Liver (tissue), 9 donors: ENCODE measurements around the gene SLC30A9. TPM values are rescaled to one million over a fixed set of nuclear protein-coding genes. Genes with fewer than 3 reads are reported as not detected.

Source experiments
- DNase-seq: peaks from one replicate; pipeline ENCODE4 v3.0.0-alpha.2; 2017; ENCODE audit warnings: low spot score
- H3K27ac ChIP-seq, 2 donors: one replicate each; pipeline ENCODE4 v1.7.0; 2013; ENCODE audit warnings: inconsistent platforms in 2 of 2, low read length in 2 of 2, control low read depth in 1 of 2, low read depth in 1 of 2, mild to moderate bottlenecking in 1 of 2
- H3K27me3 ChIP-seq, 4 donors: one replicate each; pipeline versions ENCODE4 v1.6.1 to v1.7.0; 2013; ENCODE audit warnings: low read length in 3 of 4, inconsistent platforms in 1 of 4, mild to moderate bottlenecking in 1 of 4, moderate library complexity in 1 of 4; ENCODE audit not compliant: control insufficient read depth in 4 of 4, insufficient read depth in 4 of 4
- H3K36me3 ChIP-seq, 4 donors: one replicate each; pipeline versions ENCODE4 v1.6.1 to v1.7.0; 2013; ENCODE audit warnings: low read length in 3 of 4, mild to moderate bottlenecking in 3 of 4, low read depth in 1 of 4, moderate library complexity in 1 of 4; ENCODE audit not compliant: control insufficient read depth in 4 of 4, insufficient read depth in 3 of 4
- H3K4me1 ChIP-seq, 4 donors: one replicate each; pipeline versions ENCODE4 v1.6.1 to v1.7.0; 2013; ENCODE audit warnings: low read length in 3 of 4, mild to moderate bottlenecking in 3 of 4, moderate library complexity in 1 of 4; ENCODE audit not compliant: control insufficient read depth in 4 of 4, insufficient read depth in 4 of 4
- H3K4me3 ChIP-seq, 3 donors: one replicate each; pipeline versions ENCODE4 v1.6.1 to v1.7.0; 2013; ENCODE audit warnings: low read length in 3 of 3, control low read depth in 1 of 3, low read depth in 1 of 3, mild to moderate bottlenecking in 1 of 3
- H3K9ac ChIP-seq, 2 donors: one replicate each; pipeline ENCODE4 v1.7.0; 2013; ENCODE audit warnings: low read length in 2 of 2, mild to moderate bottlenecking in 2 of 2, moderate library complexity in 2 of 2, control low read depth in 1 of 2, low read depth in 1 of 2
- H3K9me3 ChIP-seq, 4 donors: one replicate each; pipeline versions ENCODE4 v1.6.1 to v1.7.0; 2013; ENCODE audit warnings: low read length in 3 of 4; ENCODE audit not compliant: control insufficient read depth in 4 of 4
- EGR1 ChIP-seq, 2 donors: IDR thresholded peaks; 2 replicates each; pipeline ENCODE4 v1.6.1; 2016 to 2018; ENCODE audit warnings: antibody characterized with exemption in 2 of 2, low read depth in 2 of 2
- FOXA1 ChIP-seq: IDR thresholded peaks from 2 replicates; pipeline ENCODE4 v1.6.1; 2016; ENCODE audit warnings: antibody characterized with exemption
- FOXA2 ChIP-seq: IDR thresholded peaks from 2 replicates; pipeline ENCODE4 v1.6.1; 2016; ENCODE audit warnings: antibody characterized with exemption
- GABPA ChIP-seq, 2 donors: IDR thresholded peaks in 1 of 2; conservative IDR thresholded peaks in 1 of 2; 2 replicates each; pipeline ENCODE4 v1.6.1; 2016; ENCODE audit warnings: antibody characterized with exemption in 2 of 2, mild to moderate bottlenecking in 1 of 2, moderate library complexity in 1 of 2
- HNF4A ChIP-seq, 2 donors: conservative IDR thresholded peaks; 2 replicates each; pipeline ENCODE4 v1.6.1; 2016; ENCODE audit warnings: antibody characterized with exemption in 2 of 2, mild to moderate bottlenecking in 2 of 2
- HNF4G ChIP-seq: IDR thresholded peaks from 2 replicates; pipeline ENCODE4 v1.6.1; 2016; ENCODE audit warnings: antibody characterized with exemption
- JUND ChIP-seq, 2 donors: IDR thresholded peaks; 2 replicates each; pipeline ENCODE4 v1.6.1; 2016; ENCODE audit warnings: antibody characterized with exemption in 2 of 2
- NR2F2 ChIP-seq: IDR thresholded peaks from 2 replicates; pipeline ENCODE4 v1.6.1; 2016; ENCODE audit warnings: antibody characterized with exemption
- RAD21 ChIP-seq, 2 donors: IDR thresholded peaks; 2 replicates each; pipeline ENCODE4 v1.6.1; 2016; ENCODE audit warnings: antibody characterized with exemption in 2 of 2, mild to moderate bottlenecking in 2 of 2
- RXRA ChIP-seq, 2 donors: IDR thresholded peaks; 2 replicates each; pipeline ENCODE4 v1.6.1; 2017 to 2018; ENCODE audit warnings: antibody characterized with exemption in 2 of 2, mild to moderate bottlenecking in 1 of 2
- SP1 ChIP-seq: IDR thresholded peaks from 2 replicates; pipeline ENCODE4 v1.6.1; 2018; ENCODE audit warnings: antibody characterized with exemption, mild to moderate bottlenecking
- TAF1 ChIP-seq: conservative IDR thresholded peaks from 2 replicates; pipeline ENCODE4 v1.6.1; 2016; ENCODE audit warnings: antibody characterized with exemption, mild to moderate bottlenecking
- YY1 ChIP-seq: IDR thresholded peaks from 2 replicates; pipeline ENCODE4 v1.6.1; 2016; ENCODE audit warnings: antibody characterized with exemption, mild to moderate bottlenecking
- WGBS: extraction: QIAGEN DNeasy Blood & Tissue Kit; methylation state at CpG from one replicate; pipeline ENCODE4 v1.1.7; 2013; 5-methylcytosine and 5-hydroxymethylcytosine counted together
- polyA plus RNA-seq, 2 donors: library from polyadenylated mRNA; stranded (reverse) in 1 of 2; unstranded in 1 of 2; fragments of 200-250 nt in 1 of 2; fragments of >200 nt in 1 of 2; fragmentation: Nextera tagmentation in 1 of 2; extraction: Ambion mirVana in 1 of 2; gene quantifications; one replicate each; pipeline versions ENCODE4 v1.2.1 to v1.2.3, GENCODE V29; 2013 to 2015
- total RNA-seq, 2 donors: library from RNA; depleted of rRNA; stranded (reverse); fragments of >200 nt; gene quantifications; one replicate each; pipeline ENCODE4 v1.2.3, GENCODE V29; 2014
- TF ChIP-seq, protein P1 (sequence below): IDR thresholded peaks from 2 replicates; pipeline ENCODE4 v1.6.1; 2016; ENCODE audit warnings: antibody characterized with exemption
- TF ChIP-seq, protein P2 (sequence below): IDR thresholded peaks from 2 replicates; pipeline ENCODE4 v1.6.1; 2016; ENCODE audit warnings: antibody characterized with exemption, mild to moderate bottlenecking
- TF ChIP-seq, protein P3 (sequence below): IDR thresholded peaks from 2 replicates; pipeline ENCODE4 v1.6.1; 2016; ENCODE audit warnings: antibody characterized with exemption
- TF ChIP-seq, protein P4 (sequence below): fragments of 150-350 bp; IDR thresholded peaks from 2 replicates; pipeline ENCODE4 v1.5.1; 2017; ENCODE audit warnings: improper control_type of control experiment, low read depth, low read length; ENCODE audit not compliant: missing input control
- TF ChIP-seq, protein P5 (sequence below): IDR thresholded peaks from 2 replicates; pipeline ENCODE4 v1.6.1; 2016; ENCODE audit warnings: antibody characterized with exemption
- donor health status: healthy.
- donor health status: healthy.
- donor health status: healthy.
- donor health status: healthy.
- donor health status: healthy.

SLC30A9 gene
- total and polyA plus RNA-seq, 4 donors: 13.5 to 31.0 (median 22.2) TPM

DNA sequence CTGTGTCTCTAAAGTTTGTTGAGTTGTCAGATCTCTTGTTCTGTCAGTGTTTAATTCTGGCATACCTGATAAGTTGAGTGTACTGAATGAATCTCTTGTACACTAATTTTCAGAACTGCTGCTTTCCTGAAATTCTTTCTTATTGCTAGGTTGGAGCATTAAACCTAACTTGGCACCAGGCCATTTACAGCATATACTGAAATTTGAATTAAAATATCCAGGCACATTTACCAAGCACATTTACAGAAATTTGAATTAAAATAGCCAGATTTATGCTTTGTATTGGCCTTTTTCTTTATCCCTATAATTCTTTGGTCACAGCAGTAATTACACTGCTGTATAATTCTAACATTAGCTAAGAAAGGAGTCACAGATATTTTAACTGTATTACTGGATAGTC is 46.2 kb upstream of the SLC30A9 start:
- H3K27ac ChIP-seq: no peak overlapping the region
- no peaks in the 10 kb centered on the region for H3K27me3 ChIP-seq
- H3K36me3 ChIP-seq: peaks cover 1 to 28% (median 8%) of the 10 kb centered on the region in 4 donors
- no peak overlapping the region for H3K9ac ChIP-seq
- no peak overlapping the region for H3K4me3 ChIP-seq
- no peaks in the 10 kb centered on the region for H3K9me3 ChIP-seq
- TF ChIP-seq HNF4G: no peak
- no peak for TF ChIP-seq FOXA2
- TF ChIP-seq, protein P1, sequence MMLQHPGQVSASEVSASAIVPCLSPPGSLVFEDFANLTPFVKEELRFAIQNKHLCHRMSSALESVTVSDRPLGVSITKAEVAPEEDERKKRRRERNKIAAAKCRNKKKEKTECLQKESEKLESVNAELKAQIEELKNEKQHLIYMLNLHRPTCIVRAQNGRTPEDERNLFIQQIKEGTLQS: no peak
- TF ChIP-seq RAD21 (IDR thresholded peaks at IDR 0.05): no peak
- no peak for DNase-seq
- peaks cover 0 to 7% (median 6%) of the 10 kb centered on the region in 4 donors for H3K4me1 ChIP-seq

DNA sequence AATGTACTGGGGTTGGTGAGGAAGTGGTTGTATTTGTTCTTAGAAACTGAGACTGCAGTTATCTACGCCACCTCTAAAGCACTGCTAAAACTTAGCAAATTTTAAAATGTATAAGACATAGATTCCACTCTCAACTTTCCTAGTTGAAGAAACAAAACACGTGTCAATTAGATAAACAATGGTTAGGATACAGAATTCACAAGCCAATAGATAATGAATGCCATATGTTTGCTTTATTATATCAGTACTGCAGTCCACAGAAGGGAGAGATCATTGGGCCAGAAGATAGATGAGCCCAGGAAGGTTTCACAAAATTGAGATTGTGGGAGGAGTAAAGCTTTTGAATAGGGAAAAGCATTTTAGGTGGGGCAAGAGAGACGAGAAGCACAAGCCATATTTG is 40.8 kb upstream of the SLC30A9 start:
- TF ChIP-seq, protein P2, sequence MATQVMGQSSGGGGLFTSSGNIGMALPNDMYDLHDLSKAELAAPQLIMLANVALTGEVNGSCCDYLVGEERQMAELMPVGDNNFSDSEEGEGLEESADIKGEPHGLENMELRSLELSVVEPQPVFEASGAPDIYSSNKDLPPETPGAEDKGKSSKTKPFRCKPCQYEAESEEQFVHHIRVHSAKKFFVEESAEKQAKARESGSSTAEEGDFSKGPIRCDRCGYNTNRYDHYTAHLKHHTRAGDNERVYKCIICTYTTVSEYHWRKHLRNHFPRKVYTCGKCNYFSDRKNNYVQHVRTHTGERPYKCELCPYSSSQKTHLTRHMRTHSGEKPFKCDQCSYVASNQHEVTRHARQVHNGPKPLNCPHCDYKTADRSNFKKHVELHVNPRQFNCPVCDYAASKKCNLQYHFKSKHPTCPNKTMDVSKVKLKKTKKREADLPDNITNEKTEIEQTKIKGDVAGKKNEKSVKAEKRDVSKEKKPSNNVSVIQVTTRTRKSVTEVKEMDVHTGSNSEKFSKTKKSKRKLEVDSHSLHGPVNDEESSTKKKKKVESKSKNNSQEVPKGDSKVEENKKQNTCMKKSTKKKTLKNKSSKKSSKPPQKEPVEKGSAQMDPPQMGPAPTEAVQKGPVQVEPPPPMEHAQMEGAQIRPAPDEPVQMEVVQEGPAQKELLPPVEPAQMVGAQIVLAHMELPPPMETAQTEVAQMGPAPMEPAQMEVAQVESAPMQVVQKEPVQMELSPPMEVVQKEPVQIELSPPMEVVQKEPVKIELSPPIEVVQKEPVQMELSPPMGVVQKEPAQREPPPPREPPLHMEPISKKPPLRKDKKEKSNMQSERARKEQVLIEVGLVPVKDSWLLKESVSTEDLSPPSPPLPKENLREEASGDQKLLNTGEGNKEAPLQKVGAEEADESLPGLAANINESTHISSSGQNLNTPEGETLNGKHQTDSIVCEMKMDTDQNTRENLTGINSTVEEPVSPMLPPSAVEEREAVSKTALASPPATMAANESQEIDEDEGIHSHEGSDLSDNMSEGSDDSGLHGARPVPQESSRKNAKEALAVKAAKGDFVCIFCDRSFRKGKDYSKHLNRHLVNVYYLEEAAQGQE: no peak
- no peak for TF ChIP-seq TAF1
- TF ChIP-seq, protein P1: no peak
- TF ChIP-seq RXRA (IDR thresholded peaks at IDR 0.05): no peak
- TF ChIP-seq HNF4G: no peak
- no peak for TF ChIP-seq GABPA (IDR thresholded peaks at IDR 0.05 in 1 of 2, conservative IDR thresholded peaks at IDR 0.05 in 1 of 2)
- TF ChIP-seq HNF4A (conservative IDR thresholded peaks at IDR 0.05): no peak
- no peak for TF ChIP-seq FOXA2
- TF ChIP-seq, protein P3, sequence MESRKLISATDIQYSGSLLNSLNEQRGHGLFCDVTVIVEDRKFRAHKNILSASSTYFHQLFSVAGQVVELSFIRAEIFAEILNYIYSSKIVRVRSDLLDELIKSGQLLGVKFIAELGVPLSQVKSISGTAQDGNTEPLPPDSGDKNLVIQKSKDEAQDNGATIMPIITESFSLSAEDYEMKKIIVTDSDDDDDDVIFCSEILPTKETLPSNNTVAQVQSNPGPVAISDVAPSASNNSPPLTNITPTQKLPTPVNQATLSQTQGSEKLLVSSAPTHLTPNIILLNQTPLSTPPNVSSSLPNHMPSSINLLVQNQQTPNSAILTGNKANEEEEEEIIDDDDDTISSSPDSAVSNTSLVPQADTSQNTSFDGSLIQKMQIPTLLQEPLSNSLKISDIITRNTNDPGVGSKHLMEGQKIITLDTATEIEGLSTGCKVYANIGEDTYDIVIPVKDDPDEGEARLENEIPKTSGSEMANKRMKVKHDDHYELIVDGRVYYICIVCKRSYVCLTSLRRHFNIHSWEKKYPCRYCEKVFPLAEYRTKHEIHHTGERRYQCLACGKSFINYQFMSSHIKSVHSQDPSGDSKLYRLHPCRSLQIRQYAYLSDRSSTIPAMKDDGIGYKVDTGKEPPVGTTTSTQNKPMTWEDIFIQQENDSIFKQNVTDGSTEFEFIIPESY: no peak
- TF ChIP-seq, protein P4, sequence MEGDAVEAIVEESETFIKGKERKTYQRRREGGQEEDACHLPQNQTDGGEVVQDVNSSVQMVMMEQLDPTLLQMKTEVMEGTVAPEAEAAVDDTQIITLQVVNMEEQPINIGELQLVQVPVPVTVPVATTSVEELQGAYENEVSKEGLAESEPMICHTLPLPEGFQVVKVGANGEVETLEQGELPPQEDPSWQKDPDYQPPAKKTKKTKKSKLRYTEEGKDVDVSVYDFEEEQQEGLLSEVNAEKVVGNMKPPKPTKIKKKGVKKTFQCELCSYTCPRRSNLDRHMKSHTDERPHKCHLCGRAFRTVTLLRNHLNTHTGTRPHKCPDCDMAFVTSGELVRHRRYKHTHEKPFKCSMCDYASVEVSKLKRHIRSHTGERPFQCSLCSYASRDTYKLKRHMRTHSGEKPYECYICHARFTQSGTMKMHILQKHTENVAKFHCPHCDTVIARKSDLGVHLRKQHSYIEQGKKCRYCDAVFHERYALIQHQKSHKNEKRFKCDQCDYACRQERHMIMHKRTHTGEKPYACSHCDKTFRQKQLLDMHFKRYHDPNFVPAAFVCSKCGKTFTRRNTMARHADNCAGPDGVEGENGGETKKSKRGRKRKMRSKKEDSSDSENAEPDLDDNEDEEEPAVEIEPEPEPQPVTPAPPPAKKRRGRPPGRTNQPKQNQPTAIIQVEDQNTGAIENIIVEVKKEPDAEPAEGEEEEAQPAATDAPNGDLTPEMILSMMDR: no peak
- no peak for TF ChIP-seq EGR1 (IDR thresholded peaks at IDR 0.05; ENCODE audit: low read depth in 2 of 2)
- no peak for TF ChIP-seq FOXA1
- TF ChIP-seq NR2F2: no peak
- TF ChIP-seq SP1: no peak
- TF ChIP-seq JUND (IDR thresholded peaks at IDR 0.05): no peak
- TF ChIP-seq, protein P5, sequence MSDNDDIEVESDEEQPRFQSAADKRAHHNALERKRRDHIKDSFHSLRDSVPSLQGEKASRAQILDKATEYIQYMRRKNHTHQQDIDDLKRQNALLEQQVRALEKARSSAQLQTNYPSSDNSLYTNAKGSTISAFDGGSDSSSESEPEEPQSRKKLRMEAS: no peak
- TF ChIP-seq RAD21 (IDR thresholded peaks at IDR 0.05): no peak
- no peak for TF ChIP-seq YY1
- Histone ChIP-seq H3K4me3 (no peak overlapping the region), H3K27me3 (no peaks in the 10 kb centered on the region), H3K27ac (no peak overlapping the region), H3K9me3 (no peaks in the 10 kb centered on the region), H3K4me1 (no peaks in the 10 kb centered on the region), H3K36me3 (peaks cover 4 to 41% (median 30%) of the 10 kb centered on the region in 4 donors), H3K9ac (no peak overlapping the region)
- no peak for DNase-seq
- WGBS: 89% methylated on average over 3 of the region's 3 CpGs
